ENCODE measurements around the gene LIN7A.

DNA sequence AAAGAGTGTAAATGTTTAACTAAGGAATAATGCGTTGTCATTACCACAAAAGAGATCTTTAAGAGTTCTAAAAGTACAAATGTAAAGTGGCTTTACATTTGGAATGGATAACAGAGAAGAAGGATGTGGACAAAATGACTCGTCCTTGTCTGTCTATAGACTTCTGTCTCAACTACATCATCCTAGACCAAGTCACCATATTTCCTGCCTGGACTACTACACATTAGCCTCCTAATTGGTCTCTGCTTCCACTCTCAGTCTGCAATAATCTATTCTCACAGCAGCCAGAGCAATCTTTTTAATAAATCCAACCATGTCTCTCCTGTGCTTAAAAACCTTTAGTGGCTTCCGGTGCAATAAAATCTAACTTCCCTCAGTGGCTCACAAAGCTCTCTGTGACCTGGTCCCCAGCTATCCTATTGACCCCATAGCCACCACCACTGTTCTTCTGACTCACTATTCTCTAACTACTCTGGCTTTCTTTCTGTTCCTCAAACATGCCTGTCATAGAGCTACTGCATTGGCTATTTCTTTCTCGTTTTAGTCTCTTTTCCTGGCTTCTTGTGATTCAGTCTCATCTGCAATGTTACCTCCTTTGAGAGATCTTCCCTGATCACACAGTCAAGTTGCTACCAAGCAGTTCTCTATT, 130.0 kb downstream of the LIN7A start:
- TF ChIP-seq POLR2A (IDR thresholded peaks at IDR 0.05), result no peak
- TF ChIP-seq, protein P1, sequence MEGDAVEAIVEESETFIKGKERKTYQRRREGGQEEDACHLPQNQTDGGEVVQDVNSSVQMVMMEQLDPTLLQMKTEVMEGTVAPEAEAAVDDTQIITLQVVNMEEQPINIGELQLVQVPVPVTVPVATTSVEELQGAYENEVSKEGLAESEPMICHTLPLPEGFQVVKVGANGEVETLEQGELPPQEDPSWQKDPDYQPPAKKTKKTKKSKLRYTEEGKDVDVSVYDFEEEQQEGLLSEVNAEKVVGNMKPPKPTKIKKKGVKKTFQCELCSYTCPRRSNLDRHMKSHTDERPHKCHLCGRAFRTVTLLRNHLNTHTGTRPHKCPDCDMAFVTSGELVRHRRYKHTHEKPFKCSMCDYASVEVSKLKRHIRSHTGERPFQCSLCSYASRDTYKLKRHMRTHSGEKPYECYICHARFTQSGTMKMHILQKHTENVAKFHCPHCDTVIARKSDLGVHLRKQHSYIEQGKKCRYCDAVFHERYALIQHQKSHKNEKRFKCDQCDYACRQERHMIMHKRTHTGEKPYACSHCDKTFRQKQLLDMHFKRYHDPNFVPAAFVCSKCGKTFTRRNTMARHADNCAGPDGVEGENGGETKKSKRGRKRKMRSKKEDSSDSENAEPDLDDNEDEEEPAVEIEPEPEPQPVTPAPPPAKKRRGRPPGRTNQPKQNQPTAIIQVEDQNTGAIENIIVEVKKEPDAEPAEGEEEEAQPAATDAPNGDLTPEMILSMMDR (IDR thresholded peaks at IDR 0.05), result no peak
